Endothelial cell (in vitro differentiated cells): ENCODE measurements around the gene PTPRK. TPM values are rescaled to one million over a fixed set of nuclear protein-coding genes. Genes with fewer than 3 reads are reported as not detected.

Experiments
- DNase-seq: peaks from one replicate; pipeline ENCODE4 v3.0.0; 2021; ENCODE audit warnings: low spot score
- H3K27ac Mint-ChIP-seq: one replicate; pipeline ENCODE4 v1.8.0; 2021; ENCODE audit warnings: mixed read lengths, inconsistent platforms; ENCODE audit not compliant: unreplicated experiment
- H3K27me3 Mint-ChIP-seq: one replicate; pipeline ENCODE4 v1.8.0; 2021; ENCODE audit warnings: mild to moderate bottlenecking, moderate library complexity, mixed read lengths, inconsistent platforms; ENCODE audit not compliant: unreplicated experiment
- H3K36me3 Mint-ChIP-seq: one replicate; pipeline ENCODE4 v1.8.0; 2021; ENCODE audit warnings: mild to moderate bottlenecking, low read depth, mixed read lengths, inconsistent platforms; ENCODE audit not compliant: unreplicated experiment
- H3K4me1 Mint-ChIP-seq: one replicate; pipeline ENCODE4 v1.8.0; 2021; ENCODE audit warnings: mild to moderate bottlenecking, mixed read lengths, inconsistent platforms; ENCODE audit not compliant: unreplicated experiment
- H3K4me3 Mint-ChIP-seq: one replicate; pipeline ENCODE4 v1.8.0; 2021; ENCODE audit warnings: mild to moderate bottlenecking, mixed read lengths, inconsistent platforms; ENCODE audit not compliant: unreplicated experiment
- H3K9me3 Mint-ChIP-seq: one replicate; pipeline ENCODE4 v1.8.0; 2021; ENCODE audit warnings: mixed read lengths, inconsistent platforms; ENCODE audit not compliant: unreplicated experiment
- CTCF ChIP-seq: fragments of 200-600 bp; sonication (generic); IDR thresholded peaks from one replicate; pipeline ENCODE4 v1.5.0; 2021; ENCODE audit warnings: antibody characterized with exemption; ENCODE audit not compliant: unreplicated experiment
- total RNA-seq: library from RNA; stranded (reverse); fragmentation: NEBNext Ultra II Directional; extraction: Animal tissue kit (Norgen Biotek cat#: 25700); gene quantifications from one replicate; pipeline ENCODE4 v1.2.1, GENCODE V29; 2021; ENCODE audit not compliant: unreplicated experiment

Gene PTPRK
- total RNA-seq, 1 donor from 2014 or later, result 47.3 TPM

GRCh38 chr6:128410584-128410983 is 109.8 kb downstream of the PTPRK start:
- no peaks in the 10 kb centered on the region for H3K9me3 Mint-ChIP-seq
- no peak for TF ChIP-seq CTCF
- H3K27me3 Mint-ChIP-seq, result no peaks in the 10 kb centered on the region
- no peak overlapping the region for H3K4me3 Mint-ChIP-seq
- peaks cover 2% of the 10 kb centered on the region for H3K4me1 Mint-ChIP-seq
- no peaks in the 10 kb centered on the region for H3K36me3 Mint-ChIP-seq
- H3K27ac Mint-ChIP-seq, result no peak overlapping the region
- DNase-seq, result no peak

GRCh38 chr6:128409003-128409402 is 111.4 kb downstream of the PTPRK start:
- no peak for DNase-seq
- Mint-ChIP-seq H3K27ac (no peak overlapping the region), H3K9me3 (no peaks in the 10 kb centered on the region), H3K4me3 (no peak overlapping the region), H3K36me3 (no peaks in the 10 kb centered on the region), H3K4me1 (peaks cover 2% of the 10 kb centered on the region), H3K27me3 (no peaks in the 10 kb centered on the region)
- no peak for TF ChIP-seq CTCF

- Mint-ChIP-seq H3K9me3 (no peaks in the 10 kb centered on the region), H3K27ac (no peak overlapping the region), H3K36me3 (no peaks in the 10 kb centered on the region), H3K27me3 (no peaks in the 10 kb centered on the region), H3K4me1 (no peaks in the 10 kb centered on the region), H3K4me3 (no peak overlapping the region)
- no peak for DNase-seq
- no peak for TF ChIP-seq CTCF
Observed at GRCh38 chr6:128406453-128406852, 113.9 kb downstream of the PTPRK start.

GRCh38 chr6:128403618-128404444 is 116.6 kb downstream of the PTPRK start:
- Mint-ChIP-seq H3K4me1 (peaks cover 3% of the 10 kb centered on the region), H3K36me3 (no peaks in the 10 kb centered on the region), H3K9me3 (no peaks in the 10 kb centered on the region), H3K4me3 (no peak overlapping the region), H3K27me3 (no peaks in the 10 kb centered on the region), H3K27ac (no peak overlapping the region)
- no peak for DNase-seq
- TF ChIP-seq CTCF, result no peak

- H3K27me3 Mint-ChIP-seq, result no peaks in the 10 kb centered on the region
- no peak overlapping the region for H3K4me3 Mint-ChIP-seq
- no peak overlapping the region for H3K27ac Mint-ChIP-seq
- peaks cover 3% of the 10 kb centered on the region for H3K4me1 Mint-ChIP-seq
- H3K9me3 Mint-ChIP-seq, result no peaks in the 10 kb centered on the region
- no peak for TF ChIP-seq CTCF
- H3K36me3 Mint-ChIP-seq, result no peaks in the 10 kb centered on the region
- no peak for DNase-seq
Observed at GRCh38 chr6:128400875-128401274, 119.5 kb downstream of the PTPRK start.
